Measurements from ENCODE around the gene SLC30A3. TPM values are rescaled to one million over a fixed set of nuclear protein-coding genes. Genes with fewer than 3 reads are reported as not detected.

Gene SLC30A3
- polyA plus RNA-seq, 5 donors, result 0.24 to 0.61 (median 0.51) TPM

DNA sequence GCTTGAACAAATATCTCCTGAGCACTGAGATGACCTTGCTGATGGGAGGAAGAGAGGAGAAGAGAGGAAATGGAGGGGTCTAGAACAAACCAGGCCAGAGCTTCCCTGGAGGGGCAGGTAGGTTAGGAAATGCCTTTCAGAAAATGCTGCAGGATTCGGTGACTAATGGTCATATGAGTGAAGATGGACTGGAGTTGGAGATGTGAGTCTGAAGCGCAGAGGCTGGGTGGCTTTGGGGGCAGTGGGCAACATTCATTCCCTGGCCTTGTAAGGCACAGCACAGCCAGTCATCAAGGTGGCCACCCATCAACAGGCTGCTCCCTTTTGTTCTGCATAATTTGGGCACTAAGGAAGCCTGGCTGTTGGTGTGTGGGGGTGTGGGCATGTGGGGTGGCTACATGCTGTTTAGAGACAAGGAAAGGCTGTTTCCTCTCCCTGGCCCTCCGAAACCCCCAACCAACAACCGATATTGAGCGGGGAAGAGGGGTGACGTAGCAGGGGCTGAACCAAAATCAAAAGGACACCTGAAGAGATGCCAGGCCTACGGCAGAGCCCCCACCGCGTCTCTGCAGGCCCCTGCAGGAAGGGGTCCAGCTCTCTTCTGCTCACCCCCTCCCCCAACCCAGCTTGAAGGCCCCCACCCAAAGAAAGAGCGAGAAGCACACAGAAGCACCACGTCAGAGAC lies 1.5 kb downstream of the SLC30A3 start:
- no peak for DNase-seq

DNA sequence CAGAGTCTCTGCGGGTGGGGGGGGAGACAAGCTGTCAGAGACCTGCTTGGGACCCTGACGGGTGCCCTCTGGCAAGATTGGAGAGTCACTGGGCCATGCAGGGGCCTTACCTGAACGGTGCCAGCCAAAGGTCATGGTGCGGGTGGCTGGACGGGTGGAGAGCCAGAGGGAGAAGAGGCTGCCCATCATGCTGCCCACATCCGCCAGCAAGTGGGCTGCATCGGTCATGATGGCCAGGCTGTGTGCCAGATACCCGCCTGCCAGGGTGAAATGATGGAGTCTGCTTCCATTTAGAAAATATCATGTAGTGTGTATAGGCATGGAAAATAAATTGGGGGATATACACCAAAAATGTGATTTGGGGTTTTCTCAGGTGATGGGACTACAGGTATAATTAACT lies 4.8 kb downstream of the SLC30A3 start:
- no peak for DNase-seq

DNA sequence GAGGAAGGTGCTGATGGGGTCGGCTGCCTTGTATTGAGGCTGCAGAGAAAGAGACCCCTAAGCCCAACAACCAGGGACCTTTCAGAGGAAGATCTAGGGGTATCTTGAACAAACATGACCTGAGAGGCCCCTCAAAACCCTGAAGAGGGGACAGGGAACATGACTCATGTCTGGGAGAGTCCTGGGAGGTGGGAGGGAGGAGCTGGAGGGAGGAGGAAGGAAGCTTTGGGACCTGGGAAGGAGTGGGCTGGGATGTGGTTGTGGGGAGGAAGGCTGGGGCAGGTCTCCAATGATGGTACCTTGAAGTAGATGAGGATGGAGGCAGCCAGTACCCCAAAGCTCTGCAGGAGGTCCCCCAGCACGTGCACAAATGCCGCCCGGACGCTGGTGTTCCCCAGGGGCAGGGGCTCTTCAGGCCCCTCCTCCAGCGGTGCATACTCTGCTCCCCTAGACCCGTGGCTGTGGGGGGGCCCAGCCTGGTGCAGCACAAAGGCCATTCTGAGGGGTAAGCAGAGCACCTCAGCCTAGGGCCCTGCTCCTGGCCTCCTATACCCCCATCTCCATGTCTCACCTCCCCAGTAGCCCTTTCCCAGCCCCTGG lies 5.9 kb downstream of the SLC30A3 start:
- no peak for DNase-seq

DNA sequence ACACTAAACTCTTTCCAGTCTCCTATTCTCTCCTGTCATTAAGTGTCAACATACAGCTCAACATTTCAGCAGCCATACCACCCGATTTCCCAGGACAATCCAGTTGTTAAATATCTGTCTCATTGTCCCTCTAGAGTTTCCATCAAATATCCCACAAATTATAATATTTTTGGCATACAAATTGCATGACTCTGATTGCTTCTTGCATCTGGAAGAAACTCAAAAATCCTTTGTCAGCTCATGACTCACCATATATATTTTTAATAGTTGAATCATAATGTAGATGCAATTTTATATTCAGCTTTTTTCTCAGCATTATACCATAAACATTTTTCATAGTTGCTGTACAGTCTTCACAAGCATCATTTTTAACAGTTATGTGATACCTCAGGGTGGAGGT lies 7.2 kb downstream of the SLC30A3 start:
- DNase-seq, result no peak

DNA sequence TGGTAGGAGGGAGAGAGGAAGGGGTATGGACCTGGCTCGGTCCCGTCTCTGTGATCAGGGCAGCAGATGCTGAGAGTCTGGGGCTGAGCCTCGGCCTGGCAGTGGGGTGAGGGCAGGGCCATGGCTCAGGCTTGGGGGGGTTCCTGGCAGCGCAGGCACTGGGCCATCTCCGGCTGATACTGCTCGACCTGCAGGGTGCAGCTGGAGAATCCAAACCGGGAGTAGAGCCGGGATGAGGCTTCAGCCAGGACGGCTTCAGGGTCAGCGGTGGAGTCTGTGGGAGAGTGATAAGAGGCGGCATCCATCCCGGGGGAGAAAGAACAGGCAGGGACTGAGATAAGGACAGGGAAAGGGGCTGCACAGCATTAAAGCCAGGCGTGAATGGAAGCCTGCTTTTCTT lies 7.7 kb downstream of the SLC30A3 start:
- DNase-seq, result no peak

DNA sequence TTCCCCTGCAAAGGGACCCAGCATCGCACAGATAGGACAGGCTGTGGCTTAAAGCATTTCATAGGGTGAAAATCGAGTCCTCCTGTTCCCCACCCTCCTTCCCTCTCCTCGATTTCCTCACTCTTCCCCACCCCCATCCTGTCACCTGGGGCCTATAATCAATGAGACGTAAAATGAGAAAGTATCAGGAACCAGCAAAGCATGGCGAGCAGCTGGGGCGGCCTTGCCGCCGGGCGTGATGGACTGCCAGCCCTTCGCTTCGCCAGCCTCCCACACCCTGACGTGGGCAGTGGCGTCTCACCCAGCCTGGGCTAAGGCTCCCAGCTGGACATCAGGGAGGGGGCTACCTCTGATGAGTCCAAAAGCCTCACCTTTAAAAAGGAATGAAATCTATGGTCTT lies 11.1 kb downstream of the SLC30A3 start:
- DNase-seq, result no peak

DNA sequence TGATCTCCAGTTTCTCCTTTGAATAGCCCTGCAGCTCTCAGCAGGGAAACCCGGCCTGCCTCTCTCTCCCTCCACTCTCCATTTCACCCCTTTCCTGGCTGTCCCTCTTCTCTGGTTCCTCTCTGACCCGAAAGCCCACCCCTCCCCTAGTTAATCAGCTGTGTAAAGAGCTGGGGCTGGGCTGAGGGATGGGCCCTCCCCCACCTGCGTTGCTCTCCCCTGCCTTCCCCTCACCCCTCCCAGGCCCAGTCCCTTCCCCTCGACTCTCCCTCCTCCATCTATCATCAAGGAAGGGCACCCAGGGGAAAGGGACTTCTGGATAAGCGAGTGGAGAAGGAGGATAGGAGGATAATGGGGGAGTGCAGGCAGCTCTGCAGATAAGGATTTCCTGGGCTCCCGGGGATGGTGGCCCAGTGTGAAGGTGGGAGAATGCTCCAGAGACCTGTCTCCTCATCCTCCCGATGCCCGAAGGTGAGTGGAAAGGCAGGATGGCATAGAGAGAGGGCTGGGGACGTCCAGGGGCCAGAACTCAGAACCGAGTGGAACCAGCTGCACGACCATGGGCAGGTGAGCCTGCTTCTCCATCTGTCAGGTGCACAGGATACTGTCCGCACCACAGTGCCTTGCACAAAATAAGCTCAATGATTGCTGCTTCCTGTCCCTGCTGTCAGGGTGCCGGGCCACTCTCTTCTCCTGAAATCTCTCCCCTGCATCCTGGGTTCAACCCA lies 12.0 kb downstream of the SLC30A3 start:
- no peak for DNase-seq

DNA sequence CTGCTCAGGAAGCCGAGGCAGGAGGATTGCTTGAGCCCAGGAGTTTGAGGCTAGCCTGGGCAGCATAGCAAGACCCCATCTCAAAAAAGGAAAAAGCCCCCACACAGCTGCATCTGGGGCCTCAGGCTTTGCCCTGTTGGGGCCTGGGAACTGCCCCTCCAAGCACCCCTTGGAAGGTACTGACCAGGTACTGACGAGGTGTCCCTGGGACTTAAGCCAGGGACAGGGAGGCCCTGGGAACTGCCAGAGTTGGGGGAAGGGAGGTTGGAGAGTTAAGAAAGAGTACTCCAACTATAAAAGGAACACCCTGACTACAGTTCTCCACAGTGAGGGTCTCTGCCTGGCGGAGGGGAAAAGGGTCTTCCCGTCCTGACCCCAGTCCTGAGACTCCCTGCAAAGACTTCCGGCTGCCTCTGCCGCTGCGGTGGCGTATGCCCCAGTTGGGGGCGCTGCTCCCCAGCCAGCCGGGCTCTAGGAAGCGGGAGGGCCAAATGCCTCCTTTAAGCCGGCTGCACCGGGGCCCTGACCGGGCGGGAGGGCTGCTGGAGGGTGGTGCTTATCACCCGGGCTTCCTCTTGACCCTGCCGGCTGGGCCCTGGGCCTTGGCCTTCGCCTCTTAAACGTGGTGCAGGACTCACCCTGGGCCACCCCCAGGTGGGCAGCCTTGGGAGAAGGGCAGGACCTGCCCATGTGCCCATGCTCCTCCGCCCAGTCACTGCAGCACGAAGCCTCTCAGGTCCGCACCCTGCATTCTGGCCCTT lies 12.8 kb downstream of the SLC30A3 start:
- DNase-seq, result peak in 1 of 2 donors; percentile 10

DNA sequence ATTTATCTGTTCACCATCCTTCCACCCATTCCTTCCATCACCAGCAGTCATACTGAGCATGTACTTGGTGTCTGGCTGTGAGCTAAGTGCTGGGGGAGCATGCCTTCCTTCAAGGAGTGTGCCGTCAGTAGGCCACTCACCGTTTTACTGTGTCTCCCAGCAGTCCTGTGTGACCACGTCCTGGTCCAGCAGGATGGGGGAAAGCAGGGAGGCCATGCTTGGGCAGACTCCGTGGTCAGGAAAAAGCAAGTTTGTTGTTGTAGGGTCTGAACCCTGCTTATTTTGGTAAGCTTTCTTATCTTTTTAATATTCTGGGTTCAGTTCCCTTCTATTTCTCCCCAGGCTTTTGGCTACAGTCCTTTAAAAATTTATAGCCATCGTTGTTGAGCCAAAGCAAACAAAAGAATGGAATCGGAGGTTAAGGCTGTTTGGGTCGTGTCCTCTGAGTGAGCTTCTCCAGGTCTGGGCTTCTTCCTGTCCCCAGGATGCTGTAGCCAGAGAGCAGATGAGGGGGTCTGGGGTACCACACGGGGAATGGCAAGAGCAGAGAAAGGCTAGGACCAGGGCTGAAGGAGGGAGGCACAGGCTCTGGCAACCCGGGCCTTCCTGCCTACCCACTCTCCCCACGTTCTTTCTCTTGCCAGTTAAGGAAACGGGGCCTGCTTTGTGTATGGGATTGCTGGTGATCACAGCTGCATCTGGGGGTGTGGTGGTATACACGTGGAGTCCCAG lies 13.5 kb downstream of the SLC30A3 start:
- no peak for DNase-seq

DNA sequence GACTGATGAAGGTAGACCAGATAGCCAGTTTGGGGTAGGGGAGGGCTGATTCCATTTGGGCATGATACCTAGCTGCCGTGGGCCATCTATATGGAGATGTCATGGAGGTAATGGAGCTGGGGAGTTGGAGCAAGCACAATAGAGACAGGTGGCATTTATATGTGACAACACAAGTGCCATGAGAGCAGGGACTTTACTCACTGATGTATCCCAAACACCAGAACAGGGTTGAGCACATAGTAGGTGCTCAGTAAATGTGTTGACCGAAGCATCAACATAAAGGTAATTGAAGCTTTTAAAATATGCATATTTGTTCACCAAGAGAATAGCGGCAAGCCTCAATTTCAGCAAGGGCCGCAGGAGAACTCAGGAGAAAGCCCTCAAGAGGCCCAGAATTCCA lies 15.0 kb downstream of the SLC30A3 start:
- no peak for DNase-seq

DNA sequence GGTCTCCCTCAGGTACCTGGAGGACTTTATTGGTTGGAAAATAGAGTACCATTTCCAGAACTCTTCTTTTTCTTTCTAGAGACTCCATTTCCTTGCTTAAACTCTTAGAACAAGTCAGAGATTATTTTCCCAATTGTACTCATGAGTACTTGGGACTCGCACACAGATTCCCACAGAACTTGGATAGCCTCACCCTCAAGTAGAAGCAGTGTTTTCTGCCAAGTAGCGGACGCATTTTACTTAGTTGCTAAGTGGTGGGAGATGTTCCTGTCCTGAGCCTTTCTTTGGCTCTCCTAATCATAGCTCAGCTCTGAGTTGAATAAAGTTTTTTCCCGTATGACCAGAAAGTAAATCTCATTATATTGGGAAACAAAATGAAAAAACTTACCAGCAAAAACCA lies 17.2 kb downstream of the SLC30A3 start:
- no peak for DNase-seq

DNA sequence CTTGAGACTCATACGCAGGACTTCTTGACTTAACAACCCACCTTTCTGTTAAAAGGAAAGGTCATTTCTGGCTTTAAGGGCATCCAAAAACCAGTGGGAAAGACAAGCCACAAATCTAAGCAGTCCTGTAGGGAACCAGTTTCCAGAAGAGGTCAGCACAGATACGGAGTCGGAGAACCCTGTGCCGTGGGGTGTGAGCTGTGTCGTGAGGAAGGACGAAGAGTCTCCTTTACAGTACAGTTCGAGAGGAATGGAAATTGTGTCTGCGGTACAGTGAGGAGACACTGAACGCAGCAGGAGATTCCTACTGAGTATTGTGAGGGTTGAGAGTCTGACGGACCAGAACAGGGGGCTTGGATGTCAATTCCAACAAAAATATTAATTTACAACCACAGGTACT lies 17.7 kb downstream of the SLC30A3 start:
- no peak for DNase-seq

DNA sequence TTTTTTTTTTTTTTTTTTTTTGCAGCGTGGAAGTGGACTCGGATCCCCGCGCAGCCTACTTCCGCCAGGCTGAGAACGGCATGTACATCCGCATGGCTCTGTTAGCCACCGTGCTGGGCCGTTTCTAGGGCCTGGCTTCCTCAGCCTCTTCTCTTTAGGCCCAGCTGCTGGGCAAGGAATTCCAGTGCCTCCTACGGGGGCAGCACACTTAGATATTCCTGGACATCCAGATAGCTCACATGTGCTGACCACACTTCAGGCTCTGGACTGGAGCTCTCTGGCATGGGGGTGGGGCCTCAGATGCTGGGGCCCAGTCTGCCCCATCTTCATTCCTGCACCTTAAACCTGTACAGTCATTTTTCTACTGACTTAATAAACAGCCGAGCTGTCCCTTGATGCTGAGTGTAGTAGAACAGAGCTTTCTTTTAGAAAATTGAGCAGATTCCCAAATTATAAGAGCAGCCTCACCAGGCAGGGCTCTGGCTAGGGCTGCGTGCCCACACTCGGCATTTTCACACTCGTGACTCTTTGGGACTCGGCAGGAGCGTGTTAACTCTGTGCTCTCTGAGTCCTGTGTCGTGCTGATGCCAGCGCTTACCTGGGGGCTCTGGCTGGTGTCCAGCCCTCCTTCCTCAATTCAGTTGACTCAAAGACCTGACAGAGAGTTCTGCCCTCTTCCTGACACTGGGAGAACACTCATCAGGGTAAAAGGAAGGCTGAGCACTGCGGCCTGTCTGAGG lies 19.3 kb downstream of the SLC30A3 start:
- DNase-seq, result no peak

DNA sequence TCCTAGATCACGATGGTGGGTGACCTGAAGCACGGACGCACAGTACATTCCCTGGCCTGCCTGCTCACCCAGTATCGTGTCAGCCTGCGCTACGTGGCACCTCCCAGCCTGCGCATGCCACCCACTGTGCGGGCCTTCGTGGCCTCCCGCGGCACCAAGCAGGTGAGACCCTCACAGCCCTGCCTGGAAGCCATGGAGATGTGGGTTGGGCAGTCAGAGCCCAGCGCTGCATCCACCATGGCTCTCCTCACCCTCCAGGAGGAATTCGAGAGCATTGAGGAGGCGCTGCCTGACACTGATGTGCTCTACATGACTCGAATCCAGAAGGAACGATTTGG lies 20.3 kb downstream of the SLC30A3 start:
- no peak for DNase-seq

DNA sequence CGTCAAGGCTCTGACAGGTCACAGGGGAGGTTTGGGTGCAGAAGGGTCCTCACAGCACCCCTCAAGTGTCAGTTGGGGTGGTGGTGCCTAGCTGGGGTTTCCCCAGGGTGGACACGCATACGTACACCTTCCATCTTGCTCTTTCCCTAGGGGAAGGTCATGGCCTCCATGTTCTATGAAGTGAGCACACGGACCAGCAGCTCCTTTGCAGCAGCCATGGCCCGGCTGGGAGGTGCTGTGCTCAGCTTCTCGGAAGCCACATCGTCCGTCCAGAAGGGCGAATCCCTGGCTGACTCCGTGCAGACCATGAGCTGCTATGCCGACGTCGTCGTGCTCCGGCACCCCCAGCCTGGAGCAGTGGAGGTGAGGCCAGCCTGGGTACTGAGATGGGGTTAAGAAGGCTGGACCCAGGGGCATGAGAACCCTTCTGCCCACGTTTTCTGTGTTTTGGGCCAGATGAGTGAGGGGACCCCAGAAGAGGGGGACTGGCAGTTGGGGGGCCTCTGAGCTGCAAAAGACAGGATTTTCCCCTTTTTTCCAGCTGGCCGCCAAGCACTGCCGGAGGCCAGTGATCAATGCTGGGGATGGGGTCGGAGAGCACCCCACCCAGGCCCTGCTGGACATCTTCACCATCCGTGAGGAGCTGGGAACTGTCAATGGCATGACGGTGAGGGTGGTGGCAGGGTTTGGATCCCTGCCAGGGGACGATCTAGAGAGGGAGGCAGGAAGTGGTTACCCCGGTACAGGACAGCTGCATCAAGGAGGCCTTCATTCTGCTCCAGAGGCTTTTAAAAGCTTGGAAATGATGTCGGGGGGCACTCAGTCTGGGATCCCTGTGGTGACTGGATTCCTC lies 20.9 kb downstream of the SLC30A3 start:
- no peak for DNase-seq

DNA sequence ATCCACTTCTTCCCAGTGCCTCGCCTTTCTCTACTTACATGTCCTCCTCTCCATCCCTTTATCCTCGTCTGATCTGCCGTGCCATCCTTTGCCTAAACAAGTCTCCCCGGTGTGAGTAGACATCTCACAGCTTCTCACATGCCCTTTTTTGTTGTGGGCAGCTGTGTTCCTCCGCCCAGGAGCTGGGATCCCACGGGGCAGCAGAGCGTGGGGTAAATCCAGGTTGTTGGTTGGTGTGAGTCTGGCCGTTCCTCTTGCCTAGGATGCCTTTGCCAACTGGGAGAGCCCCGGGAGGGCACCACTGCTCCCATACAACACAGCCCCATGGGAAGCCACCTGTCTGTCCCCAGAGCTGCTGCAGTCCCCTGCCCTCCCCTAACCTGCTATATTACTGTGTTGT lies 22.4 kb downstream of the SLC30A3 start:
- DNase-seq, result no peak

DNA sequence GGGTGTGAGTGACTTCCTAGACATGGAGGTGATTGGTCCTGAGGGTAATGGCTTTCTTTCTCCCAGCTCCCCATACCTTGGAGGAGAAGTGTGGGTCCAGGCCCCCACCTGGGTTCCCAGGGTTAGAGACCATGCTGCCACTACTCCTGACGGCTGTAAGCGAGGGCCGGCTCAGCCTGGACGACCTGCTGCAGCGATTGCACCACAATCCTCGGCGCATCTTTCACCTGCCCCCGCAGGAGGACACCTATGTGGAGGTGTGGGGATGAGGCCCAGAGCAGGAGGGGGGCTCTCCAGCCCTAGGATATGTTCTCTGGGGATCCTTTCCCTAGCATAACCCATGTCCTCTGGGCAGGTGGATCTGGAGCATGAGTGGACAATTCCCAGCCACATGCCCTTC lies 23.9 kb downstream of the SLC30A3 start:
- no peak for DNase-seq

DNA sequence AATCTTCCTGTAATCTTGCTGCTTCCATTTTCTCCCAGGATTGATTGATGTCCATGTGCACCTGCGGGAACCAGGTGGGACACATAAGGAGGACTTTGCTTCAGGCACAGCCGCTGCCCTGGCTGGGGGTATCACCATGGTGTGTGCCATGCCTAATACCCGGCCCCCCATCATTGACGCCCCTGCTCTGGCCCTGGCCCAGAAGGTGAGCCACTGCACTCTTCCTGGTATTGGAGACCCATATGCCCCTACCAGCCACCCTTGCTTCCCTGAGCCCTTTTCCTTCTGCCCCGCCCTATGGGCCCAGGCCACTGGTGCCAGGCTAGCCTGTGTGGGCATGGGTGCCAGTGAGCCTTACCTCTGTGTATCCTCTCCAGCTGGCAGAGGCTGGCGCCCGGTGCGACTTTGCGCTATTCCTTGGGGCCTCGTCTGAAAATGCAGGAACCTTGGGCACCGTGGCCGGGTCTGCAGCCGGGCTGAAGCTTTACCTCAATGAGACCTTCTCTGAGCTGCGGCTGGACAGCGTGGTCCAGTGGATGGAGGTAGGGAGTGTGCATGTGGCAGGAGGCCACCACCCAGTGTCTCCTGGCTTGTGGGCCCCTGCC lies 25.4 kb downstream of the SLC30A3 start:
- no peak for DNase-seq

DNA sequence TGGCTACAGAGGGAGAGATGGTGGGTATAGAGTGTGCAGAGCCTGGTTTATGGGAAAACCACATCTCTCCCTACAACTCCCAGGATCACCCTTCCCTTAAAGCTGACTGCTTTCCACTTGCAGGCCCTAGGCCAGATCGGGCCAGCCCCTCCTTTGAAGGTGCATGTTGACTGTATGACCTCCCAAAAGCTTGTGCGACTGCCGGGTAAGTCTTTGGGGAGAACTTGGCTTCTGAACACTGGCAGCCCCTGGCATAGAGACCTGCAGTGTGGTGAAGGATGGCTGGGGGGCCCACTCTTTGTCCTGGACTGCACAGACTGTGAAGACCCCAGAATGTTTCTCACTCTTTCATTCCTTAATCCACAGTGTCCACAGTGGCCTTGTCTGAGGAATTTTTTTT lies 26.2 kb downstream of the SLC30A3 start:
- no peak for DNase-seq

DNA sequence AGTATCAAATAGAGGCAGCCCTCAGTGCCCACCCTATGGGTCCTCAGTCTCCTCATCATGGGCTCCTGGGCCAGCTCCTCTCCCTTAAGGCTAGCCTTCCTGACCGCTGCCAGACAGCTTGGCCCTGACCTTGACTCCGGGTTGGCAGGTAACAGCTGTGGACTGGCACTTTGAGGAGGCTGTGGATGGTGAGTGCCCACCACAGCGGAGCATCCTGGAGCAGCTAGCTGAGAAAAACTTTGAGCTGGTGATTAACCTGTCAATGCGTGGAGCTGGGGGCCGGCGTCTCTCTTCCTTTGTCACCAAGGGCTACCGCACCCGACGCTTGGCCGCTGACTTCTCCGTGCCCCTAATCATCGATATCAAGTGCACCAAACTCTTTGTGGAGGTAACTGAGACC lies 26.7 kb downstream of the SLC30A3 start:
- no peak for DNase-seq
